GDM1 (cell line): ENCODE data around the gene SLC49A4.
A peak's percentile ranks its signal among the peaks of the same experiment; 100 is the strongest.

Experiments used
- DNase-seq: peaks from one replicate; lab custom pipeline; 2025; lab: John Stamatoyannopoulos, UW

Gene SLC49A4

GRCh38 chr3:122859021-122859805, 64.3 kb downstream of the SLC49A4 start:
- DNase-seq, result no peak

- DNase-seq, result no peak
Measured at GRCh38 chr3:122862381-122862780, 67.5 kb downstream of the SLC49A4 start.

GRCh38 chr3:122864498-122864897, 69.6 kb downstream of the SLC49A4 start:
- no peak for DNase-seq

GRCh38 chr3:122868322-122868721, 73.5 kb downstream of the SLC49A4 start:
- no peak for DNase-seq

GRCh38 chr3:122873741-122874515, 79.1 kb downstream of the SLC49A4 start:
- DNase-seq, result no peak

GRCh38 chr3:122875547-122876127, 80.8 kb downstream of the SLC49A4 start:
- no peak for DNase-seq

- DNase-seq, result no peak
Measured at GRCh38 chr3:122880173-122880572, 85.3 kb downstream of the SLC49A4 start.

GRCh38 chr3:122880624-122881023, 85.8 kb downstream of the SLC49A4 start:
- DNase-seq, result no peak

GRCh38 chr3:122882361-122882947, 87.6 kb downstream of the SLC49A4 start:
- no peak for DNase-seq

GRCh38 chr3:122886251-122886650, 91.4 kb downstream of the SLC49A4 start:
- DNase-seq, result no peak

- DNase-seq, result no peak
Measured at GRCh38 chr3:122886946-122887345, 92.1 kb downstream of the SLC49A4 start.

- peak; percentile 93 for DNase-seq
Measured at GRCh38 chr3:122890077-122890719, 95.3 kb downstream of the SLC49A4 start.

- DNase-seq, result no peak
Measured at GRCh38 chr3:122890720-122891220, 95.9 kb downstream of the SLC49A4 start.

- no peak for DNase-seq
Measured at GRCh38 chr3:122892118-122892960, 97.5 kb downstream of the SLC49A4 start.

- DNase-seq, result no peak
Measured at GRCh38 chr3:122893282-122893681, 98.4 kb downstream of the SLC49A4 start.

- no peak for DNase-seq
Measured at GRCh38 chr3:122893754-122894668, 99.1 kb downstream of the SLC49A4 start.

GRCh38 chr3:122898298-122898697, 103.4 kb downstream of the SLC49A4 start:
- DNase-seq, result no peak

- DNase-seq, result no peak
Measured at GRCh38 chr3:122902326-122902725, 107.5 kb downstream of the SLC49A4 start.

- DNase-seq, result no peak
Measured at GRCh38 chr3:122903171-122903570, 108.3 kb downstream of the SLC49A4 start.

GRCh38 chr3:122907471-122907870, 112.6 kb downstream of the SLC49A4 start:
- DNase-seq, result no peak
